Left ventricle myocardium inferior (tissue), 1 donor: ENCODE results near the gene ACSM2B. TPM values are rescaled to one million over a fixed set of nuclear protein-coding genes. Genes with fewer than 3 reads are reported as not detected.
"Not testable (repeated sequence)": the region's sequence is repeated elsewhere in the genome, so short reads cannot be mapped to it uniquely, and the experiment has no call there.

ENCODE experiments used
- DNase-seq: peaks from one replicate; pipeline ENCODE4 v3.0.0-alpha.2; 2020
- H3K27ac ChIP-seq: fragments of 200-600 bp; replicated peaks from 2 replicates; pipeline ENCODE4 v1.8.0; 2021
- H3K27me3 ChIP-seq: fragments of 200-600 bp; 2 replicates; pipeline ENCODE4 v1.8.0; 2021; ENCODE audit warnings: low read depth
- H3K36me3 ChIP-seq: fragments of 200-600 bp; 2 replicates; pipeline ENCODE4 v1.8.0; 2021
- H3K4me1 ChIP-seq: fragments of 200-600 bp; 2 replicates; pipeline ENCODE4 v1.8.0; 2021
- H3K4me3 ChIP-seq: fragments of 200-600 bp; 2 replicates; pipeline ENCODE4 v1.8.0; 2021; ENCODE audit warnings: mild to moderate bottlenecking, moderate library complexity
- H3K9me3 ChIP-seq: fragments of 200-600 bp; replicated peaks from 2 replicates; pipeline ENCODE4 v1.8.0; 2021
- CTCF ChIP-seq: fragments of 200-600 bp; IDR thresholded peaks from 2 replicates; pipeline ENCODE4 v1.8.0; 2021; ENCODE audit warnings: antibody characterized with exemption, mild to moderate bottlenecking, borderline replicate concordance
- intact Hi-C: fragments of 100-400 bp; cut with micrococcal nuclease; formaldehyde crosslinking; loops from one replicate; pipeline ENCODE4 v1.11.0; 2022
- long read RNA-seq: library from polyadenylated mRNA; unstranded; transcript quantifications from one replicate; pipeline ENCODE4 v2.0.0, GENCODE V29; 2021
- total RNA-seq: library from RNA; stranded (reverse); fragmentation: NEBNext Ultra II Directional; extraction: Animal tissue kit (Norgen Biotek cat#: 25700); gene quantifications from one replicate; pipeline ENCODE4 v1.2.1, GENCODE V29; 2021
- donor health status: DM: no; HTN: yes; CAD: no; lungs with severe emphysema.

ACSM2B gene, protein sequence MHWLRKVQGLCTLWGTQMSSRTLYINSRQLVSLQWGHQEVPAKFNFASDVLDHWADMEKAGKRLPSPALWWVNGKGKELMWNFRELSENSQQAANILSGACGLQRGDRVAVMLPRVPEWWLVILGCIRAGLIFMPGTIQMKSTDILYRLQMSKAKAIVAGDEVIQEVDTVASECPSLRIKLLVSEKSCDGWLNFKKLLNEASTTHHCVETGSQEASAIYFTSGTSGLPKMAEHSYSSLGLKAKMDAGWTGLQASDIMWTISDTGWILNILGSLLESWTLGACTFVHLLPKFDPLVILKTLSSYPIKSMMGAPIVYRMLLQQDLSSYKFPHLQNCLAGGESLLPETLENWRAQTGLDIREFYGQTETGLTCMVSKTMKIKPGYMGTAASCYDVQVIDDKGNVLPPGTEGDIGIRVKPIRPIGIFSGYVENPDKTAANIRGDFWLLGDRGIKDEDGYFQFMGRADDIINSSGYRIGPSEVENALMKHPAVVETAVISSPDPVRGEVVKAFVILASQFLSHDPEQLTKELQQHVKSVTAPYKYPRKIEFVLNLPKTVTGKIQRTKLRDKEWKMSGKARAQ
- not detected for total RNA-seq
- long read RNA-seq, partial matches to known transcripts = 1 of 1 reads
- long read RNA-seq, other reads (novel, unspliced or antisense) = 0 of 1 reads

DNA sequence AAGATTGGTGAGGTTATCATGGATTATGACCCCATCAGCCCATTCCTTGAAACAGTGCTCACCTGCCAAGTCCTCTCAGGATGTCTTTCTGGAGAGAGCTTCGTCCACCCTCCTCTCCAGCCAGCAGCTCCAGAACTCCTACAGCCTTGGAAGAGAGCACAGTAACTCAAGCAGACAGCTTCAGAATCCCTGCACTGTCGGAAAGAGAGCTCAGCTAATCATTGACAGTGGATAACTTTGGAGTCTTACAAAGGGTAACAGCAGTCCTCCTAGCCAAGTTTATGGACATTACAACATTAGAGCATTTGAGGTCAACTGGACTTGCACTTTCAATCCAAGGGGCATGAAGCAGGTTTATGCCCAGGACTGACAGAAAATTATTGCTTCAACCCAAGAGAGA lies at the start of gene ACSM2B:
TSS of gene ACSM2B (minus strand) at position 223 of the 400 bp plus-strand sequence. CDS start 11,522 bp downstream, outside the sequence.
- H3K36me3 ChIP-seq, DNase-seq, H3K9me3 ChIP-seq, intact Hi-C loops, H3K4me3 ChIP-seq, H3K27me3 ChIP-seq, H3K27ac ChIP-seq, H3K4me1 ChIP-seq: not testable (repeated sequence)

DNA sequence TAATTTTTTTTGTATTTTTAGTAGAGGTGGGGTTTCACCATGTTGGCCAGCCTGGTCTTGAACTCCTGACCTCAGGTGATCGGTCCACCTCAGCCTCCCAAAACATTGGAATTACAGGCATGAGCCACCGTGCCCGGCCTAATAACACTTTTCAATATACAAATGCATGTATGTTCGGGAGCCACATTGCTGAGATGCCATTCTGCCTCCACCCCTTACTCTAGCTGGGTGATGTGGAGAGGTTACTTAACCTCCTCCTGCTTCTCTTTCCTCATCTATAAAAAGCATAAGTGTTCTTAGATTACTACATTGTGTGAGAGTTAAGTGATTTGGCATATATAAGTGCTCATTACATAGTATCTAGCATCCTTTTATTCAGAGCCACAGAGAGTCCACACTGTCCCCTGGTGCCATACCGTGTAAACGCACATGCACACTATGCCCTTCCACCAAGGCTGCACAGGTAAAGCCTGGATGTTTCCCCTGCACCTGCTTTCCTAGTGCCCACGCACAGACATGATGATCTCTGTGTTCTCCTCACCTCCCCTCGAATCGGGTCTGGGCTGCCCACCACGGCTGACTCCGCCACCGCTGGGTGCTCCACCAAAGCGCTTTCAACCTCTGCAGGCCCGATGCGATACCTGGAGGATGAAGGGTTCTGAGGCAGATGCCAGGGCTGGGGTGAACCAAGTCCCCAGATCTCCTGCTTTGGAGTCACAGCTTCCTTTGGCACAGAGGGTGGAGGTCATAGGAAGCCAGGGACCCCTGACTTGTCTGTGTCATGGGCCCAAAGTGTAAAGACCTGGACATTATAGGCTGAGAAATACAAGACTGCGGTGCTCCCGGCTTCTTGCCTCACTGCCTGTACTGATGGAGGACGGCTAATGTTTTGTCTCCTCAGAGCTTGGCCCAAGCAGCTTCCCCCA lies 49.0 kb upstream of the ACSM2B start:
- no peak overlapping the region for H3K4me3 ChIP-seq
- H3K4me1 ChIP-seq = peaks cover 8% of the 10 kb centered on the region
- DNase-seq = no peak
- intact Hi-C loops = no loop called here
- H3K9me3 ChIP-seq = no peaks in the 10 kb centered on the region
- no peaks in the 10 kb centered on the region for H3K36me3 ChIP-seq
- H3K27me3 ChIP-seq = no peaks in the 10 kb centered on the region
- no peak for TF ChIP-seq CTCF
- H3K27ac ChIP-seq = no peak overlapping the region

- Histone ChIP-seq H3K9me3 (no peaks in the 10 kb centered on the region), H3K36me3 (no peaks in the 10 kb centered on the region), H3K27me3 (no peaks in the 10 kb centered on the region), H3K4me1 (peaks cover 8% of the 10 kb centered on the region), H3K27ac (no peak overlapping the region), H3K4me3 (no peak overlapping the region)
- TF ChIP-seq CTCF = no peak
- no peak for DNase-seq
- intact Hi-C loops = no loop called here
Measured at GRCh38 chr16:20624205-20624604, 48.0 kb upstream of the ACSM2B start.

- H3K4me3 ChIP-seq = no peak overlapping the region
- H3K9me3 ChIP-seq = no peaks in the 10 kb centered on the region
- H3K4me1 ChIP-seq = no peaks in the 10 kb centered on the region
- TF ChIP-seq CTCF = no peak
- H3K27me3 ChIP-seq = no peaks in the 10 kb centered on the region
- no peaks in the 10 kb centered on the region for H3K36me3 ChIP-seq
- intact Hi-C loops = no loop called here
- H3K27ac ChIP-seq = no peak overlapping the region
- DNase-seq = no peak
Measured at GRCh38 chr16:20622498-20622870, 46.3 kb upstream of the ACSM2B start.

- Histone ChIP-seq H3K9me3 (no peaks in the 10 kb centered on the region), H3K27ac (no peak overlapping the region), H3K27me3 (no peaks in the 10 kb centered on the region), H3K4me3 (no peak overlapping the region), H3K4me1 (no peaks in the 10 kb centered on the region), H3K36me3 (no peaks in the 10 kb centered on the region)
- intact Hi-C loops = no loop called here
- no peak for TF ChIP-seq CTCF
- DNase-seq = no peak
Measured at GRCh38 chr16:20621406-20621805, 45.2 kb upstream of the ACSM2B start.
